GM18868 (cell line): ENCODE data around the gene OAT.

Experiments
- ATAC-seq: cut with Tn5 transposase; IDR thresholded peaks from one replicate; pipeline ENCODE4 v1.9.1; 2021; ENCODE audit warnings: mild to moderate bottlenecking, moderate library complexity; ENCODE audit not compliant: unreplicated experiment

The OAT gene

GRCh38 chr10:124407456-124407855 is 11.3 kb downstream of the OAT start:
- no peak for ATAC-seq

DNA sequence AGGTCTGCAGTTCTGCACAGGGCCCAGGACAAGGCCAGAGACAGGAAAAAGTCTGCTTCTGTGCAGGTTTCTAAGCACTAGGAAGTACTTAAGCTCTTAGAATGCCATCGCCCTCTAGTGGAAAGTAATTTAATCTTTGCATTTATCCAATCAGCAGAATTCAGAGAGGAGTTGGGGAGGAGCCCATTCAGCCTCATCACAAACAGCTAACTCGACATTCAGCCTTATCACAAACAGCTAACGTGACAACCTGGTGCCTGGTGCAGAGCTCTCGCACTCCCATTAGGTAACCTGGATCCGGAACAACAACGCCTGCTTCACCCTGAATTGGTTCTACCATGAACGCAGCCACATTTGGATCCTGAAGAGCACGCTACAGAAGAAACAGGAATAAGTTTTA is 15.2 kb downstream of the OAT start:
- peak; percentile 83 for ATAC-seq

DNA sequence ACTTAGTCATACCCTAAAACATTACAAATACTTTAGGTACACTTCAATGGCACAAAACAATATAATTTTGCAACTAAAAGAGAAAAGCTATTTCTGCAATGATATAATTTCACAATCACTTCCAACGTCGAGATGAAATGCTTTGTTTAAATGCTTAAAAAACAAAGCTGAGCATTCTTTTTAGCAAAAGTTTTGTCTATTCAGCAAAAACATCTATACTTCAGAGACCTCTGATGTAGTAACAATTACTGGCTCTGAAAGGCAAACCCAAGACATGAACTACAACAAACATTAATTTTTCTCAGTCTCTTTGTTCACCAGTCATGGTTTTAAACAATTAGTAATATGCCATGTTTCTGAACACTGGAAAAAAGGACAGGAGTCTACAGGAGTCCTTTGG is 16.4 kb downstream of the OAT start:
- no peak for ATAC-seq

GRCh38 chr10:124401633-124402032 is 17.1 kb downstream of the OAT start:
- ATAC-seq: no peak

DNA sequence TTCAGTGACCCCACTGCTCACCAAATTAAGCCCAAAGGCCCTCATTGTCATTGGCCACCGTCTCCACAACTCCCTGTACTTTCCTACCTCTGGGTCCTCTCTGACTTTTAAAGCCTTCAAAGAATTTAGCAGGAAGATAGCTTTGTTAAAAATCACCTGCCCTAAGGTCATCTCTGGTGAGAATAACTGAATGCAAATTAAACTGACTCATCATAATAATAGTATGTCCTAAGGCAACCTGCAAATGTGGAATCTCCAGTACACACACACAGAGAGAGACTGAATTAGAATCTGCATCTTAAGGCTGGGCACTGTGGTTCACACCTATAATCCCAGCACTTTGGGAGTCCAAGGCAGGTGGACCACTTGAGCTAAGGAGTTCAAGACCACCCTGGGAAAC is 24.1 kb downstream of the OAT start:
- ATAC-seq: no peak

GRCh38 chr10:124392626-124393342 is 25.9 kb downstream of the OAT start:
- no peak for ATAC-seq

DNA sequence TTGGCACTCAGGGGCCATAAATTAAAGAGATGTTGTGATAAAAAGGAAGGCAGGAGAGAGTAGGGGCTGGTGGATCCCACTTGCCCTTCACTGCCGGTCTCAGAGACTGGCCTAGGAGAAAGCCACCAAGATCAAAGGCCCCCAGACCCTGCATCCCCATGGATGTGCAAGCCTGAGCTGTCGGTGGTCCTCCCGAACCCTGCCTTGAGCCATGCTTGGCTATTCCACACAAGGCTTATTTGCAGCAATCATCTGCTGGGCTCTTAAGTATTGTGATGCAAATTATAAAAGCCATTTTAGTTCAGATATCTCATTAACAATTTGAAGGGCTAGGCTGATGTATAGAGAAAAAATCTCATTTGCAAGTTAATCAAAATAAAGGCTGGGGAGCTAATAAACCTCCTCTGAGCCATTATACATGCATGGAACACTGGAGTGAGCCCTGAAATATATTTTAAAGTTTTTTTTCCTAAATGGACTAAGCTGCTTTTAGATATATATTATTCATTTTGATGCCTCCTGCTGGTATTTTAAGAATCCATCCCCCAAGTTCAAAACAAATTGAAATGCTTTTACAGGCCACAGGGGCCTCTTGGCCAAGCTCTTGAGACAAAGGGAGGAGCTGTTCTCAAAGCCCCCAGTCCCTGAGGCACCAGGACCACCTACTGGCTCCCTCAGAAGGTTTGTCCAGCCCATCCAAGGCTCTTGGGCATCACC is 28.1 kb downstream of the OAT start:
- no peak for ATAC-seq

DNA sequence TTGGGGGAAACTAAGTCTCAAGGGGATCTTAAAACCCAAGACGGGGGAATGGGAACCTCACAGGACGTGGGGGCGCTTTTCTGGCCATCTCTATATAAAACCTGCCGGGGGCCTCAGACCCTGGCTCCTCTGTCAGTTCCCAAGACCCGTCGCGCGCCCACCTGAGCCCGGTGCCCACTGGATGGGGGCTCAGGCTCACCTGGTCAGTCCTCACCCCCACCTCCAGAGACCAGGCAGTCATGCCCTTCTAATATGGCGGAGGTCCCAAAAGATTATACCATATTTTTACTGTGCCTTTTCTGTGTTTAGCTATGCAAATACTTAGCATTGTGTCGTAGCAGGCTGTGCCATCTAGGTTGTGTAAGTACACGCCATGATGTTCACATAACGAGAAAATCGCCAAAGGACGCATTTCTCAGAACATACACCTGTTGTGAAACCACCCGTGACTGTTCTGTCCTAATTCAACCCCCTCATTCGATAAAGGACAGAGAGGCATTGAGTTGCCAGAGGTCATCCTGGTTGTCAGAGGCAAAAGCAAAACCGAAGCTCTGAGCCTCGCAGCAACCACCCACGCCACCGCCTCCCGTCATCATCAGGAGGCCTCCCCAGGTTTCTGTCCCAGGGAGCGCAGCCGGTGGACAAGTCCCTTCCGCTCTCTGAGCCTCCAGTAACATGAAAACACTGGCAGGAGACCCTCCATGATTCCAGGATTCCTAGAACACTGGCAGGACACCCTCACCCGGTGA is 28.9 kb downstream of the OAT start:
- no peak for ATAC-seq

DNA sequence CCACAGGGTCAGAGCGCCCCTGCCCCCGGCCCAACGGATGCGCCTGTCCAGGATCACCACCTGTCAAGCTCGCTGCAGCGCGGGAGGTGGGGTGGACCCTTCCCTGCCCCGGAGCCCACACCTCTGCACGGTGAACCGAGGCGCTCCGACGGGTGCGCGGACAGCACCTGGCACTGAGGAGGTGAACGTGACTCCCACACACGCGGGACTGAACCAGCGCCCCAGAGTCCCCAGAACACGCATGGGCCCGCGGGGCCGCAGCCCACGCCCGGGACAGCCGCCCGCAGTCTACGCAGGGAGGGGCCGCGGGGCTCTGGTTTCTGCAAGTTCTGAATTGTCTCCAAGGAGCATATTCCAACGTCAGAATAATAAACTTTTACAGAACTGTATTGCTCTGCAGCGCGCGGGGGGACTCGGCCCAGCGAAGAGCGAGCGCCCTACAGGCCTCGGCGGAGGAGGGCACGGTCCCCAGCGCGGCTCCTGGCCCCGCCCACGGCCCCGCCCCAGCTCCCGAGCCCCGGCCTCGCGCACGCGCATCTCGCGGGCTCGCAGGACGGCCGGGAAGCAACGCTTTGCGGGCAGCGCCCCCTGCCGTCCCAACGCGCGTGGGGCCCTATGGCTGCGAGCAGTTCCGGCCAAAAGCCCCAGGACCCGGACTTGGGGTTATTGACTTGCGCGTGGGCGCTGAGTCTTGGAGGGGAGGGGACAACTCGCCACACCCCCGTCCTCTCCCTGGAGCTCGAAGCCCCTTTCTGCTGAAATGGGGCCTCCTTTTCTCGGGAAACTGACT is 29.7 kb downstream of the OAT start:
- ATAC-seq: peak; percentile 93

DNA sequence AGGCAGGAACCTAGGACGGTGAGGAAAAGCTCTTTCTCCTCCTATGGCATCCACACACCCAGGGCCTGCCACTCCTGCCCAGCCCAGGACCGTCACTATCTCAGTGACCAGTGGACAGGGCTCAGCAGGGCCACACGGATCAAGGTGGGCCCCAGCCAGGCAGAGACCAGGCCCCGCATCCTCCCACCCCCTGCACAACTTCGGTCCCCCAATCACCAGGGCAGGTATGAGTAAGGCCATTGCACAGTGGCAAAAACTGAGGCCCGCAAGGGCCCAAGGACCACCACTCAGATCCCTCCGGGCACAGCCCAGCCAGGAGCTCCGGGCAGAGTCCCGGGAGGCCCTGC is 30.3 kb downstream of the OAT start:
- ATAC-seq: no peak

DNA sequence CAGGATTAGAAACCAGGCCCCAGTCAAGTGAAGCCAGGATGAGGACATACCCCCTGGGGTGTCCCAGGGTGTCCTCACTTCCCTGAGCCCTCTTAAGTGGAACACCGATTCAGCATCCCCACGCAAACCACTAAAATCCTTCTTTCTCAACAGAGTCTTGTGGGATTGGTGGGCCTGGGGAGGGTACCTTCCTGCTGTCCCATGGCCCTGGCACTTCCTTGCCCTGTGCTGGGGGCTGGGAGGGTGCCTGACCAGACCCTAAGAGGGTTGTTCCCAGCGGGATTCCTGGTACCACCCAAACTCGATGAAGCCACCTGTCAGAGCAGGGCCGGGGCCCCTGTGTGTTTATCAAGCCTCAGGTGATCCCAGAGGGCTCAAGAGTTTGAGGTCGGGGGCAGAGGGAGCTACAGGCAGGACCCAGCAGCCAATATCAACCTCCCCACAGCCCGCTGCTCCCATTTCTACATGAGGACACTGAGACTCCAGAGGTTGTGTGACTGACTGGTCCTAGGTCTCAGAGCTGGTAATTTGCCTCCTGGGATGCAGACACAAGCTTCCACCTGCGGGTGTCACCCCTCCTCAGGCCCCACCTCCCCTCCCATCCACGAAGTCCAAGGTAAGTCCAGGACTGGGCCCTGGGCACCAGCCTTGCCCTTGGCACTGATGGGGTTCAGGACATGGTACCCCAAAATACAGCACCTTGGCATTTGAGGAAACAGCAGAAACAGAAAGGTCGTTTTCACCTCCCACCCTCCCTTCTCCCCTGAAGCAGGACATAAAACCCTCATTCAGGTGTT is 31.4 kb downstream of the OAT start:
- no peak for ATAC-seq

DNA sequence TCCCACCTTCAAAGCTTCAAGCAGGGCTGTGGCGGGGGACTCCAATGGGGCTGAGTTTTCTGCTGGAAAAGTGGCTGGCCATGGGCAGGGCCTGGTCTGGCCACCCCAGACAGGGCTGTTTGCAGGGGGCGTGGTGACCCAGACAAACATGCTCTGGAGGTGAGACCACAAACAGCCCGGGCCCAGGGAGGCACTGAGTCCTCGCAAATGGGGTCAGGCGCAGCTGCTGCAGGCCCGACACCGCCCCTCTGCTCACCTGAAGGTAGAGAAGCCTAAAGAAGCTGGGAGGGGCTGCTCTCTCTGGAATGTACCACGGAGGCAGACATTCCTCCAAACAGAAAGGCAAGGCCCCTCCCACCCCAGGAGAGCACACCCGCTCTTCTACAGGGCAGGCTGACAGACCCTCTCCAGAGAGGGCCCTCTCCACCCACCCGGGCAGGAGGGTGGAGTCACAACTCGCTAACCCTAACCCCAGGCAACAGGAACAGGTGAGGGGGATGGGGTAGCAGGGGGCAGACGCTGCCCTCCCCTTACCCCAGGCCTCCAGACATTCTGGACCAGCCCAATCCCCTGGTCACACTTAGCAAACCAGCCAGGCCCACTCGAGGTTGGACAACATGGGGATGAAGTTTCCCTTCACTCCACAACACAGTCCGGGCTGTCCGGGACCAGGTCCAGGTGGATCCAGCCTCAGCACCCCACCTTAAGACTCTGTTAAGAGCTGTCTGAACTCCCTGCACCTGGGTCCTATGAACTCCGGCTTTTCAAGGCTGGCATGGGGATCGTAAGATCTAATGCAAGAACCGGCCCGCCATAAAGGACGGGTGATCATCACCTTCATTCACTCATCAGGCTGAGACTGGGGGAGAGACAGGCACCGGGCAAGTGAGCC is 32.3 kb downstream of the OAT start:
- ATAC-seq: no peak

DNA sequence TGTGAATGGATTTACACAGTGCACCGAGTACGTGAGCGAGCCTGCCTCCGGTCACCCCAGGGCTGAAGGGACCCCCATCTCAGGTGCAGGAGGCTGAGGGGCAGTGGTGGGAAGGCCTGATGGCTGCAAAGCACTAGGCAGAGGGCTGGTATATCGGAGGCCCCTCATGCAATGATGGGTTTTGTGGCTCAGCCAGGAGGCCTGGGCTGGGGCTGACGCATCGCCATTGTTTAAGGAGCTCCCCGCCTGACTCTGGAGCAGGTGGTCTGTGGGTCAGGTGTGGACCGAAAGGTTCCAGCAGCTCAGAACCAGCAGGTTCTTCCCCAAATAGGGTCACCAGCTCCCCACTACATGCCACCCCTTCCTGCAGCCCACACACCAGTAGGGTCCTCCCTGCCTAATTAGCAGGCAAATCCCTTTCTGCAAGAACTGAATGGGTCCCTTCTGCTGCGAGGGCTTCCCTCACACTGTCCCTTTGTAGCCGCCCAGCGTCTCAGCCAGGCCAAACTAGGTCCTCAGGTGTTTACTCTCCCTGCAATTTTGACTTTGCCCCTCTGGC is 33.0 kb downstream of the OAT start:
- no peak for ATAC-seq

GRCh38 chr10:124384591-124385190 is 34.0 kb downstream of the OAT start:
- no peak for ATAC-seq

DNA sequence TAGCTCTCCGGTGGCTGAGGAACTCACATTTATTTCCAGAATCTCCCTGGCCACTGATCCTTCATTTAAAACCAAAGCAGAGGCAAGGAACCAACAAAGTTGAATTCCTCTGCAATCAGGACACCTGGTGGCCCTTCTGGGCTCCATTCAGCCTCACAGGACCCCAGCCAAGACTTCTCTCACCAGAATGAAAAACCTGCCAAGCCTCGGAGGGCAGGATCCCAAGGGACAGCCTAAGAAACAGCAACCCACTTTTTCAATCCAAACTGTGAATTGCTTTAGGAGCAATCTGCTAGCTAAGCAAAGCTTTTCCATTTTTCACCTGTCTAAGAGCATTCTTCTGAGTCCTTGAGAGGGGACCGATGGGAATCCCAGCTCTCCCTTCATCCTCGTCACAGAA is 34.6 kb downstream of the OAT start:
- ATAC-seq: no peak

DNA sequence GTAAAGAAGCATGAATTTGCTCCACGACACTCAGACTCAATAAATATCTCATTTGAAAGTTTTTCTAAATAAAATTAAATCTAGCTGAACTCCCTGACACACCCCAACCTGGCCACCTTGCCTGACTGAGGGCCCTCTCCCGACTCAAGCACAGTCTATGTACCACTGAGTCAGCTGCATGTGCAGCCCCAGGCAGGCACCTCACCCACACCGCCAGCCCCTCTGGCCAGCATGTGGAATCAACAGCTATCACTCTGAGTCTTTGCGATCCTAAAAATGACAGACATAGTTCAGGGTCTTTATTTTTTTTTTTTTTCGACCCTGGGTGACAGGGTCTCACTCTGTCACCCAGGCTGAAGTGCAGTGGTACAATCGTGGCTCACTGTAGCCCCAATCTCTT is 35.2 kb downstream of the OAT start:
- no peak for ATAC-seq

- no peak for ATAC-seq
These were observed 37.6 kb downstream of the OAT start for GRCh38 chr10:124381011-124381611.

- ATAC-seq: no peak
These were observed 38.3 kb downstream of the OAT start for GRCh38 chr10:124380256-124380995.
